Endodermal cell (in vitro differentiated cells): Measurements from ENCODE around the gene MYO15B. TPM values are rescaled to one million over a fixed set of nuclear protein-coding genes. Genes with fewer than 3 reads are reported as not detected.

Experiments used
- DNase-seq: peaks from one replicate; pipeline ENCODE4 v3.0.0-alpha.2; 2017
- H3K27ac ChIP-seq: 2 replicates; pipeline ENCODE4 v1.5.1; 2013; ENCODE audit warnings: mild to moderate bottlenecking, low read depth, low read length, moderate library complexity
- H3K27me3 ChIP-seq: 2 replicates; pipeline ENCODE4 v1.6.1; 2013; ENCODE audit warnings: mild to moderate bottlenecking, low read length, moderate library complexity; ENCODE audit not compliant: insufficient read depth, control insufficient read depth, poor library complexity, severe bottlenecking
- H3K36me3 ChIP-seq: 2 replicates; pipeline ENCODE4 v1.7.0; 2013; ENCODE audit warnings: mild to moderate bottlenecking, low read length, moderate library complexity; ENCODE audit not compliant: control insufficient read depth, insufficient read depth
- H3K4me1 ChIP-seq: one replicate; pipeline ENCODE4 v1.7.0; 2013; ENCODE audit warnings: low read length; ENCODE audit not compliant: control insufficient read depth, insufficient read depth
- H3K4me3 ChIP-seq: 2 replicates; pipeline ENCODE4 v1.5.1; 2013; ENCODE audit warnings: mild to moderate bottlenecking, low read length, moderate library complexity
- H3K9ac ChIP-seq: 2 replicates; pipeline ENCODE4 v1.6.1; 2013; ENCODE audit warnings: mild to moderate bottlenecking, low read length, moderate library complexity; ENCODE audit not compliant: poor library complexity, severe bottlenecking; ENCODE audit errors: extremely low read depth
- H3K9me3 ChIP-seq: 2 replicates; pipeline ENCODE4 v1.6.1; 2013; ENCODE audit warnings: mild to moderate bottlenecking, low read length, moderate library complexity; ENCODE audit not compliant: control insufficient read depth
- H3K27ac Mint-ChIP-seq: 2 replicates; pipeline ENCODE4 v1.8.0; 2020; ENCODE audit warnings: mixed read lengths
- H3K27me3 Mint-ChIP-seq: 2 replicates; pipeline ENCODE4 v1.8.0; 2021; ENCODE audit warnings: mild to moderate bottlenecking, mixed read lengths; ENCODE audit not compliant: insufficient read depth
- H3K36me3 Mint-ChIP-seq: 2 replicates; pipeline ENCODE4 v1.8.0; 2020; ENCODE audit warnings: low read depth, mixed read lengths
- H3K4me1 Mint-ChIP-seq: 2 replicates; pipeline ENCODE4 v1.8.0; 2020; ENCODE audit warnings: mixed read lengths
- H3K4me3 Mint-ChIP-seq: 2 replicates; pipeline ENCODE4 v1.8.0; 2020; ENCODE audit warnings: mild to moderate bottlenecking, moderate library complexity, mixed read lengths
- H3K9me3 Mint-ChIP-seq: 2 replicates; pipeline ENCODE4 v1.8.0; 2020; ENCODE audit warnings: mild to moderate bottlenecking, mixed read lengths
- CTCF ChIP-seq: fragments of 200-600 bp; sonication (generic); conservative IDR thresholded peaks from 2 replicates; pipeline ENCODE4 v1.5.0; 2021; ENCODE audit warnings: antibody characterized with exemption, mild to moderate bottlenecking
- WGBS, 2 experiments: methylation state at CpG; one replicate each; pipeline versions ENCODE4 v1.1.5 to v1.1.7; 2013; ENCODE audit warnings: missing lambda C conversion rate in 2 of 2, mixed read lengths in 1 of 2; ENCODE audit not compliant: insufficient coverage in 1 of 2, insufficient read length in 1 of 2; 5-methylcytosine and 5-hydroxymethylcytosine counted together
- total RNA-seq, 2 donors: library from RNA; stranded (reverse); fragmentation: NEBNext Ultra II Directional in 1 of 2; extraction: Animal tissue kit (Norgen Biotek cat#: 25700) in 1 of 2; gene quantifications; 2 replicates in 1 of 2; 3 replicates in 1 of 2; pipeline ENCODE4 v1.2.1, GENCODE V29; 2021

MYO15B gene
- total RNA-seq, 2 donors from 2014 or later, result 89.0 to 123 TPM

GRCh38 chr17:75603123-75603522, 15.5 kb downstream of the MYO15B start:
- Mint-ChIP-seq H3K4me3 (no peak overlapping the region), H3K36me3 (no peaks in the 10 kb centered on the region), H3K27me3 (no peaks in the 10 kb centered on the region), H3K4me1 (peaks cover 5% of the 10 kb centered on the region), H3K27ac (no peak overlapping the region), H3K9me3 (no peaks in the 10 kb centered on the region)
- Histone ChIP-seq H3K4me1 (no peaks in the 10 kb centered on the region), H3K27ac (no peak overlapping the region), H3K4me3 (no peak overlapping the region), H3K9me3 (no peaks in the 10 kb centered on the region), H3K36me3 (no peaks in the 10 kb centered on the region), H3K9ac (no peak overlapping the region), H3K27me3 (no peaks in the 10 kb centered on the region)
- DNase-seq, result no peak
- 84 to 90% methylated on average over 7 to 9 of the region's 9 CpGs for WGBS, 2 experiments
- no peak for TF ChIP-seq CTCF

GRCh38 chr17:75604034-75604695, 16.6 kb downstream of the MYO15B start:
- DNase-seq, result peak; percentile 51
- H3K27me3 Mint-ChIP-seq, result no peaks in the 10 kb centered on the region

GRCh38 chr17:75605790-75606189, 18.2 kb downstream of the MYO15B start:
- no peaks in the 10 kb centered on the region for H3K4me1 ChIP-seq
- Mint-ChIP-seq H3K27me3 (no peaks in the 10 kb centered on the region), H3K4me3 (no peak overlapping the region), H3K4me1 (peaks cover 5% of the 10 kb centered on the region), H3K27ac (no peak overlapping the region), H3K9me3 (no peaks in the 10 kb centered on the region), H3K36me3 (no peaks in the 10 kb centered on the region)
- H3K9ac ChIP-seq, result no peak overlapping the region
- H3K9me3 ChIP-seq, result no peaks in the 10 kb centered on the region
- no peaks in the 10 kb centered on the region for H3K36me3 ChIP-seq
- 84 to 91% methylated on average over 13 to 16 of the region's 16 CpGs for WGBS, 2 experiments
- H3K27ac ChIP-seq, result no peak overlapping the region
- H3K27me3 ChIP-seq, result no peaks in the 10 kb centered on the region
- no peak overlapping the region for H3K4me3 ChIP-seq
- DNase-seq, result no peak
- no peak for TF ChIP-seq CTCF

More at GRCh38 chr17:75604034-75604695, 16.6 kb downstream of the MYO15B start:
- Mint-ChIP-seq H3K27ac (no peak overlapping the region), H3K4me1 (peaks cover 5% of the 10 kb centered on the region), H3K36me3 (no peaks in the 10 kb centered on the region), H3K9me3 (no peaks in the 10 kb centered on the region), H3K4me3 (no peak overlapping the region)
- Histone ChIP-seq H3K9ac (no peak overlapping the region), H3K4me3 (no peak overlapping the region), H3K27ac (no peak overlapping the region), H3K27me3 (no peaks in the 10 kb centered on the region), H3K4me1 (no peaks in the 10 kb centered on the region), H3K36me3 (no peaks in the 10 kb centered on the region), H3K9me3 (no peaks in the 10 kb centered on the region)
- WGBS, 2 experiments, result 89 to 90% methylated on average over 9 of the region's 12 CpGs
- TF ChIP-seq CTCF, result no peak
